Thyroid gland (tissue), 4 donors: Measurements from ENCODE around the gene TEAD2. TPM values are rescaled to one million over a fixed set of nuclear protein-coding genes. Genes with fewer than 3 reads are reported as not detected.
A peak's percentile ranks its signal among the peaks of the same experiment; 100 is the strongest.

Experiments
- DNase-seq, 2 donors: peaks; one replicate each; pipeline ENCODE4 v3.0.0-alpha.2; 2019
- H3K27ac ChIP-seq, 3 donors: fragments of 200-600 bp; sonication (generic); 1 replicate in 2 of 3; 2 replicates in 1 of 3; pipeline ENCODE4 v1.5.1; 2016 to 2019; ENCODE audit warnings: mild to moderate bottlenecking in 1 of 3, moderate library complexity in 1 of 3
- H3K27me3 ChIP-seq: fragments of 200-600 bp; sonication (generic); one replicate; pipeline ENCODE4 v1.5.1; 2019
- H3K36me3 ChIP-seq, 2 donors: fragments of 200-600 bp; sonication (generic); one replicate each; pipeline ENCODE4 v1.5.1; 2016 to 2019
- H3K4me1 ChIP-seq, 2 donors: fragments of 200-600 bp; sonication (generic); one replicate each; pipeline ENCODE4 v1.5.1; 2017 to 2019
- H3K4me3 ChIP-seq, 3 donors: fragments of 200-600 bp; sonication (generic); replicated peaks in 1 of 3; 1 replicate in 2 of 3; 2 replicates in 1 of 3; pipeline ENCODE4 v1.5.1; 2016; ENCODE audit warnings: mild to moderate bottlenecking in 1 of 3
- H3K9me3 ChIP-seq: fragments of 200-600 bp; sonication (generic); one replicate; pipeline ENCODE4 v1.5.1; 2017
- POLR2A ChIP-seq, 2 donors: fragments of 450-650 bp; IDR thresholded peaks; one replicate each; pipeline ENCODE4 v1.6.1; 2017; ENCODE audit warnings: antibody characterized with exemption in 2 of 2, mild to moderate bottlenecking in 2 of 2, moderate library complexity in 1 of 2
- WGBS, 2 donors: methylation state at CpG; one replicate each; pipeline ENCODE4 v1.1.5; 2017; 5-methylcytosine and 5-hydroxymethylcytosine counted together
- intact Hi-C: fragments of 100-400 bp; cut with DNase I; formaldehyde crosslinking; loops from one replicate; pipeline ENCODE4 v1.15.1; 2023
- total RNA-seq, 4 donors: library from RNA; depleted of rRNA; stranded (reverse); fragments of >200 nt; gene quantifications; one replicate each; pipeline ENCODE4 v1.2.3, GENCODE V29; 2016
- TF ChIP-seq, protein P1 (sequence below), 6 experiments: fragments of 200-600 bp in 3 of 6; fragments of 450-650 bp in 3 of 6; sonication (generic) in 3 of 6; IDR thresholded peaks; one replicate each; pipeline ENCODE4 v1.5.1; 2016 to 2019; ENCODE audit warnings: antibody characterized with exemption in 6 of 6, mild to moderate bottlenecking in 2 of 6, inconsistent platforms in 1 of 6, moderate library complexity in 1 of 6

The TEAD2 gene
- total RNA-seq, 4 donors from 2014 or later: 6.9 to 19.5 (median 13.7) TPM

DNA sequence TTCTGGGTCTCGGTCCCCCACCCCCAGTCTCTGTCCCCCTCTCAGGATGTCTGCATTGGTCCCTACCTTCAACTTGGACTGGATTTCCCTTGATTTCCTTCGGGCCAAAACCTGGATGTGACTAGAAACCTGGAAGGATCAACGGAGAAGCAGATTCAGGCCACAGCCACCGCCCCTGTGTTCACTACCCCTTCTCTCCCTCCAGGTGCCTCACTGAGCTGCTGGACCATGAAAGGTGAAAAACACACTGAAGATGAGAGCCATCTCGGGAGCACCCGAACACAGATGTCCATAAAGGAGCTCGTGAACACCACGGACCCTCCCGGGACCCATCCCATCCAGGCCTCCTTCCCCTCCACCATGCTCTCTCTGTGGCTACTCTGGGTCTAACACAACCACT lies 5.0 kb downstream of the TEAD2 start:
- no peak for DNase-seq
- Histone ChIP-seq H3K4me1 (peaks cover 0 to 6% of the 10 kb centered on the region in 2 donors), H3K27ac (peak overlapping the region in 1 of 3 donors; percentile 46), H3K27me3 (no peaks in the 10 kb centered on the region), H3K36me3 (no peaks in the 10 kb centered on the region), H3K9me3 (no peaks in the 10 kb centered on the region), H3K4me3 (no peak overlapping the region)
- intact Hi-C loops: no loop called here
- 44 to 52% methylated on average over 9 of the region's 9 CpGs for WGBS, 2 donors
- TF ChIP-seq POLR2A (IDR thresholded peaks at IDR 0.05): no peak
- TF ChIP-seq, protein P1, sequence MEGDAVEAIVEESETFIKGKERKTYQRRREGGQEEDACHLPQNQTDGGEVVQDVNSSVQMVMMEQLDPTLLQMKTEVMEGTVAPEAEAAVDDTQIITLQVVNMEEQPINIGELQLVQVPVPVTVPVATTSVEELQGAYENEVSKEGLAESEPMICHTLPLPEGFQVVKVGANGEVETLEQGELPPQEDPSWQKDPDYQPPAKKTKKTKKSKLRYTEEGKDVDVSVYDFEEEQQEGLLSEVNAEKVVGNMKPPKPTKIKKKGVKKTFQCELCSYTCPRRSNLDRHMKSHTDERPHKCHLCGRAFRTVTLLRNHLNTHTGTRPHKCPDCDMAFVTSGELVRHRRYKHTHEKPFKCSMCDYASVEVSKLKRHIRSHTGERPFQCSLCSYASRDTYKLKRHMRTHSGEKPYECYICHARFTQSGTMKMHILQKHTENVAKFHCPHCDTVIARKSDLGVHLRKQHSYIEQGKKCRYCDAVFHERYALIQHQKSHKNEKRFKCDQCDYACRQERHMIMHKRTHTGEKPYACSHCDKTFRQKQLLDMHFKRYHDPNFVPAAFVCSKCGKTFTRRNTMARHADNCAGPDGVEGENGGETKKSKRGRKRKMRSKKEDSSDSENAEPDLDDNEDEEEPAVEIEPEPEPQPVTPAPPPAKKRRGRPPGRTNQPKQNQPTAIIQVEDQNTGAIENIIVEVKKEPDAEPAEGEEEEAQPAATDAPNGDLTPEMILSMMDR (IDR thresholded peaks at IDR 0.05): no peak

DNA sequence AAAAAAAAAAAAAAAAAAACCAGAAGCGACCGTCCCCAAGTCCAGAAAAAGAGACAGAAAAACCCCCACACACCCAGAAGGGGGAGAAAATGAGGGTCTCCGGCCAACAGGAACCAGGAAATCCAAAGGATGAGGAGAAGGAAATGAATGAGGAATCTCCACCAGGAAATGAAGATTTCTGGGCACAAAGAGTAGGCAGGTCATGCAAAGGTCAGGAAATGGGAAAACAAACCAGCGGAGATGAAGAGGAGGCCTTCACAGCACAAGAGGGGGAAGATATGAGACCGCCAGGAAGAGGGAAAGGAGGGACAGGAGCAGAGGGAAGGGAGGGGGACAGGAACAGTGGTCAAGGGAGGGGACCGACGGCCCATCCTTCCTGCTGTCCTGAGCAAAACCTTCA lies 5.8 kb downstream of the TEAD2 start:
- TF ChIP-seq POLR2A (IDR thresholded peaks at IDR 0.05): no peak
- TF ChIP-seq, protein P1 (IDR thresholded peaks at IDR 0.05): no peak
- no peaks in the 10 kb centered on the region for H3K4me1 ChIP-seq

DNA sequence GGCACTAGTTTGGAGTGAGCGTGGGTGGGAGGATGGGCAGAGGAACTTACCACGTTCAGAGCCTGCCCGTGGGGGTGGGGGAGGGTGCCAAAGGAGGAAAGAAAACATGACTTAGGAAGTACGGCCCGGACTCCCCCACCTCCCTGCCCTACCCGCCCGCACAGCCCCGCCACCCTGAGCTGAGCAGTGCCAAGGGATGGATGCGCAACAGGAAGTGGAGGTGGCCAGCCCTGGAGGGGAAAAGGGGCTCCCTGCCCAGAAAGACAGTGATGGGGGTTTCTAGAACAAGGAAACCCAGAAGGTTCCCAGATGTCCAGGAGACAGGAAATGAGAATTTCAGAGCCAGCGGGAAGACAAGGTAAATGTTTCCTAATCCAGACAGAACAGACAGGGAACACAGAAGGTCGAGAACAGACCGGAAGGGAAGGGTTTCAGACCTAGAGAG lies 6.3 kb downstream of the TEAD2 start:
- Histone ChIP-seq H3K27ac (peak overlapping the region in 2 of 3 donors; percentile 1 to 46), H3K9me3 (no peaks in the 10 kb centered on the region), H3K4me1 (no peaks in the 10 kb centered on the region), H3K4me3 (no peak overlapping the region), H3K27me3 (no peaks in the 10 kb centered on the region), H3K36me3 (no peaks in the 10 kb centered on the region)
- DNase-seq: peak in 1 of 2 donors; percentile 9
- TF ChIP-seq, protein P1 (IDR thresholded peaks at IDR 0.05): no peak
- no peak for TF ChIP-seq POLR2A (IDR thresholded peaks at IDR 0.05)
- intact Hi-C loops: no loop called here
- 58 to 75% methylated on average over 12 of the region's 12 CpGs for WGBS, 2 donors

More for the DNA sequence above, 5.8 kb downstream of the TEAD2 start:
- peak overlapping the region in 2 of 3 donors; percentile 24 to 46 for H3K27ac ChIP-seq
- no peaks in the 10 kb centered on the region for H3K36me3 ChIP-seq
- no peaks in the 10 kb centered on the region for H3K9me3 ChIP-seq
- intact Hi-C loops: no loop called here
- H3K4me3 ChIP-seq: no peak overlapping the region
- DNase-seq: no peak
- H3K27me3 ChIP-seq: no peaks in the 10 kb centered on the region
- WGBS, 2 donors: 68 to 70% methylated on average over 7 of the region's 7 CpGs

- Histone ChIP-seq H3K36me3 (peaks cover 4 to 9% of the 10 kb centered on the region in 2 donors), H3K4me3 (no peak overlapping the region), H3K9me3 (no peaks in the 10 kb centered on the region), H3K27ac (no peak overlapping the region), H3K4me1 (no peaks in the 10 kb centered on the region), H3K27me3 (no peaks in the 10 kb centered on the region)
- TF ChIP-seq, protein P1 (IDR thresholded peaks at IDR 0.05): no peak
- TF ChIP-seq POLR2A (IDR thresholded peaks at IDR 0.05): no peak
- intact Hi-C loops: no loop called here
- WGBS, 2 donors: 100% methylated on average over 2 of the region's 2 CpGs
- no peak for DNase-seq
These were observed 12.6 kb downstream of the TEAD2 start for GRCh38 chr19:49349567-49349966.

DNA sequence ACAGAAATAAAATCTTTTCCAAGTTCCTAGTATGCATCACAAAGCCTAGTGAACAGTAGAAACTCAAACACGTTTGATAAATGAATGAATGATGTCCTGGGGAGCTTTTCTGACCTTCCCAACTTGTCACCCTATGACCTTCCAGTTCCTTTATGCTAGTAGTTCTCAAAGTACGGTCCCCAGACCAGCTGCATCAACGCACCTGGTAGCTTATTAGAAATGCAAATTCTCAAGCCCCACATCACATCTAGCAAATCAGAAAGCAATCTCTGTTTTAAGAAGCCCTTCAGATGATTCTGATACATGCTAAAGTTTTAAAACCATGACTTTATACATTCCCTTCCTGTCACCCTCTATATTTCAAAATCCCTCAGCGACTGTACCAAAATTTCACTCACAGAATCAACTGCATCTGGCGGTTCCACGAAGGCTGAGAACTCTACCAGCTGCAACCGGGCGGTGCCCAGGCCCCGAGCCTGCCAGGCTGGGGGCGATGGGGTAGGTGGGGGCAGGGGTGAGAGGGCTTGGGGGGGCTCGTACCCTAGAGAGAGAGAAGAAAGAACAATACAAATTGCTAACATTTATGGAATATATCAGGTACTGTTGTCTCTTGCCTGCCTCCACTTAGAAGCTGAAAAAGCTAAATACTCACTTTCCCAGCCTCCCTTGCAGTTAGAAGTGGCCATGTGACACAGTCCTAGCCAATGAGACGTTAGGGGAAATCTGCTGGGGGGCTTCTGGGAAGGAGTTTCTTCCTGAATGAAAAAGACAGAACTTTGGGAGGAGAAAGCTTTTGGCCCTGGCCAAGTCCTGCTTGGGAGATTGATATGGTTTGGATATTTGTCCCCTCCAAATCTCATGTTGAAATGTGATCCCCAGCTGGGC lies 13.7 kb downstream of the TEAD2 start:
- intact Hi-C loops: no loop called here
- Histone ChIP-seq H3K4me1 (no peaks in the 10 kb centered on the region), H3K4me3 (no peak overlapping the region), H3K9me3 (no peaks in the 10 kb centered on the region), H3K27ac (no peak overlapping the region), H3K36me3 (peaks cover 4 to 13% of the 10 kb centered on the region in 2 donors), H3K27me3 (no peaks in the 10 kb centered on the region)
- TF ChIP-seq POLR2A (IDR thresholded peaks at IDR 0.05): no peak
- TF ChIP-seq, protein P1 (IDR thresholded peaks at IDR 0.05): no peak
- DNase-seq: no peak
- WGBS, 2 donors: 93 to 94% methylated on average over 12 of the region's 12 CpGs
